Stimulated activated CD4-positive, alpha-beta T cell treated with anti-CD3 and anti-CD28 coated beads, TNF-alpha, amount 100 ng/mL, for 24 hours (primary cell): Measurements from ENCODE around the gene DPH2.

Experiments used
- DNase-seq, 3 experiments: peaks; one replicate each; pipeline ENCODE4 v3.0.0-alpha.2; 2020; ENCODE audit warnings: low read depth in 3 of 3

The DPH2 gene, protein sequence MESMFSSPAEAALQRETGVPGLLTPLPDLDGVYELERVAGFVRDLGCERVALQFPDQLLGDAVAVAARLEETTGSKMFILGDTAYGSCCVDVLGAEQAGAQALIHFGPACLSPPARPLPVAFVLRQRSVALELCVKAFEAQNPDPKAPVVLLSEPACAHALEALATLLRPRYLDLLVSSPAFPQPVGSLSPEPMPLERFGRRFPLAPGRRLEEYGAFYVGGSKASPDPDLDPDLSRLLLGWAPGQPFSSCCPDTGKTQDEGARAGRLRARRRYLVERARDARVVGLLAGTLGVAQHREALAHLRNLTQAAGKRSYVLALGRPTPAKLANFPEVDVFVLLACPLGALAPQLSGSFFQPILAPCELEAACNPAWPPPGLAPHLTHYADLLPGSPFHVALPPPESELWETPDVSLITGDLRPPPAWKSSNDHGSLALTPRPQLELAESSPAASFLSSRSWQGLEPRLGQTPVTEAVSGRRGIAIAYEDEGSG

DNA sequence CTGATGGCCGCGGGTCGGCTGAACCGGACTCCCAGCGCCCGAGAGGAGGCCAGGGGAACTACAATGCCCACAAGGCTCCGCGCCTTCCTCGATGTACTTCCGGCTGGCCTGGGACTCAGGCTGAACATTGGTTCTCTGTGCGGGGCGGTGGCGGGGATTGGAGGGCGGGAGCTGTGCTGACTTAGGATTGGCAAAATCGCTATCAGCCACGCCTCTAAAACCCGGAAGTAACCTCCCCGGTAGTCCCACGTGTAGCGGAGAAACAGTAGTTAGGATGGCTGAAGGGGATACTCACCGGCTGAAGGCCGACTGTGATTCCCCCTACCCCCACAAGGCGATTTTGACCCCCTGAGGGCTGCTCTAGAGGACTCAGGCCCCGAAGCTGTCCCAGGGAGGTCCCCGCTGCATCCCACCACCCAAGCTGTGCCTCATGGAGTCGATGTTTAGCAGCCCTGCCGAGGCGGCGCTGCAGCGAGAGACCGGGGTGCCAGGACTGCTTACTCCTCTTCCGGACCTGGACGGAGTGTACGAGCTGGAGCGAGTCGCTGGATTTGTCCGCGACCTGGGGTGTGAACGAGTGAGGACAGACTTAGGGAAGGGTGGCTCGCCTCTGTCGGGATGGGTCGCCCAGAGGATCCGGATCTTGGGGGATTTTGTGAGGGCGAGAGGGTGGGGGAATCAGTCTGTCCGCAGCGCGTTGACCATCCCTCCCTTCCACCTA lies at the start of gene DPH2:
Gene DPH2 (plus strand): TSS at position 265 of the 721 bp plus-strand sequence. CDS start 166 bp downstream, at position 431.
- DNase-seq, result peak; percentile 93 to 98 (median 96)

DNA sequence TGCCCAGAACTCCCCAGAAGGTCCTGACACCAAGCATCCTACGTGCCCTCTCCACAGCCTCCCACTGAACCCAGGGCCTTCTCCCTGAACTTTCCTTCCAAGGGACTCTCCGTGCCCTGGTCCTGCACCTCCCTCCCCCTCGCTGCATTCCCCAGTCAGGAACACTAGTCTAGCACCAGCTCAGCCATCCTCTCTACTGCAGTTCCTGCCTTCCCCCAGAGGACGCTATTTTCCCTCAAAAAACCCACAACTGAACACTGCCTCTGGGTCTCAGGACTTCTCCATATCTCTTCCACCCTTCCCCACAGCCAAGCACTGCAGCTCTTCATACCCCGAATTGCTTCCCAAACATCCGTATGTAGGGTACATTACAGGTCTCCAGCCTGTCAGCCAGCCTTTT lies 48.8 kb upstream of the DPH2 start:
- no peak for DNase-seq

DNA sequence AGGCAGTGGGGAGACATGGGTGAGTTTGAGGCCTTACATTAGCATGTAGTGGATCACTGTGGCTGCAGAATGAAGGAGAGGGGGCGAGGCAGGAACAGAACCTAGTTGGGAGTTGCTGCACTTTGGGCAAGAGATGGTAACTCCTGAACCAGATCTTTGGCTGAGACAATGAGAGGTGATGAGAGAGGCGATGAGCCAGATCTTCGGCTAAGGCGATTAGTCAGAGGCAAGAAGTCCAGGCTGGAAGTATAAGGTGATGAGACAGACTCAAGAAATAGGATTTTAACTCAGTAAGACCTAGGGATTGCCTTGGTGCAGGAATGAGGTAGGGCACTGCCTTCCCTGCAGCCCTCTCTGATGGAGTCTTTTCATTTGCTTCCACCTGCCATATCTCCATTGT lies 45.3 kb upstream of the DPH2 start:
- no peak for DNase-seq

DNA sequence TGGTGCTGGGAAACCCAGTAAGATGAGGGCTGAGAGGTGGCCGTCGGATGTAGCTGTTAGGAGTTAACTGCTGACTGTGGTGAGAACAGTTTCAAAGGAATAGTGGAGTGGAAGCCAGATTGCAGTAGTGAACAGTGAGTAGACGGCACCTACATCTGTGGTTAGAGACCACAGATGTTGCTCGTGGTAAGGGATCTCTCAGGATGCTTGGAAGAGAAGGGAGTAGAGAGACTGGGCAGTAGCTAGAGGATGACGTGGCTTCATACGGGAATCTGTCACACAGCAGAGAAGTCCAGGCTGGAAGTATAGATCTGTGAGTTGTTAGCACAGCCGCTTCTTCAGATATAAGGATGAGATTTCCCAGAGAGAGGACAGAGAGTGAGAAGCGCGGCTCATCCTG lies 44.0 kb upstream of the DPH2 start:
- DNase-seq, result no peak

DNA sequence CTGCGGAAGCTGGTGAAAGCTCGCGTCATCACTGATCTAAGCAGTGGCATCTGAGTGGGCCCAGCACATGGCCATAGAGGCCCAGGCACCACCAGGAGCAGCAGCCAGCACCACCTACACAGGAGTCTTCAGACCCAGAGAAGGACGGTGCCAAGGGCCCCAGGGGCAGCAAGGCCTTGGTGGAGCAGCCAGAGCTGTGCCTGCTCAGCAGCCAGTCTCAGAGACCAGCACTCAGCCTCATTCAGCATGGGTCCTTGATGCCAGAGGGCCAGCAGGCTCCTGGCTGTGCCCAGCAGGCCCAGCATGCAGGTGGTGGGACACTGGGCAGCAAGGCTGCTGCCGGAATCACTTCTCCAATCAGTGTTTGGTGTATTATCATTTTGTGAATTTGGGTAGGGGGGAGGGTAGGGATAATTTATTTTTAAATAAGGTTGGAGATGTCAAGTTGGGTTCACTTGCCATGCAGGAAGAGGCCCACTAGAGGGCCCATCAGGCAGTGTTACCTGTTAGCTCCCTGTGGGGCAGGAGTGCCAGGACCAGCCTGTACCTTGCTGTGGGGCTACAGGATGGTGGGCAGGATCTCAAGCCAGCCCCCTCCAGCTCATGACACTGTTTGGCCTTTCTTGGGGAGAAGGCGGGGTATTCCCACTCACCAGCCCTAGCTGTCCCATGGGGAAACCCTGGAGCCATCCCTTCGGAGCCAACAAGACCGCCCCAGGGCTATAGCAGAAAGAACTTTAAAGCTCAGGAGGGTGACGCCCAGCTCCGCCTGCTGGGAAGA lies 39.5 kb upstream of the DPH2 start:
- no peak for DNase-seq

DNA sequence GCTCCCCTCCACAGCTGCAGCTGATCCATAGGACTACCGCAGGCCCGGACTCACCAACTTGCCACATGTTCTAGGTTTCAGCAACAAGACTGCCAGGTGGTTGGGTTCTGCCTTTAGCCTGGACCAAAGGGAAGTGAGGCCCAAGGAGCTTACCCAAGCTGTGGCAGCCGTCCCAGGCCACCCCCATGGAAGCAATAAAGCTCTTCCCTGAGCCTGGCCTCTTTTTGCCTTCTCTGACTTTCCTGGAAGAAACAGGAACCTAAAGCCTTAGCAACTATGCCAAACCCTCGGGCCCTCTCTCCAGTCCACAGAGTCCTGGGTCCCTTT lies 38.9 kb upstream of the DPH2 start:
- no peak for DNase-seq

DNA sequence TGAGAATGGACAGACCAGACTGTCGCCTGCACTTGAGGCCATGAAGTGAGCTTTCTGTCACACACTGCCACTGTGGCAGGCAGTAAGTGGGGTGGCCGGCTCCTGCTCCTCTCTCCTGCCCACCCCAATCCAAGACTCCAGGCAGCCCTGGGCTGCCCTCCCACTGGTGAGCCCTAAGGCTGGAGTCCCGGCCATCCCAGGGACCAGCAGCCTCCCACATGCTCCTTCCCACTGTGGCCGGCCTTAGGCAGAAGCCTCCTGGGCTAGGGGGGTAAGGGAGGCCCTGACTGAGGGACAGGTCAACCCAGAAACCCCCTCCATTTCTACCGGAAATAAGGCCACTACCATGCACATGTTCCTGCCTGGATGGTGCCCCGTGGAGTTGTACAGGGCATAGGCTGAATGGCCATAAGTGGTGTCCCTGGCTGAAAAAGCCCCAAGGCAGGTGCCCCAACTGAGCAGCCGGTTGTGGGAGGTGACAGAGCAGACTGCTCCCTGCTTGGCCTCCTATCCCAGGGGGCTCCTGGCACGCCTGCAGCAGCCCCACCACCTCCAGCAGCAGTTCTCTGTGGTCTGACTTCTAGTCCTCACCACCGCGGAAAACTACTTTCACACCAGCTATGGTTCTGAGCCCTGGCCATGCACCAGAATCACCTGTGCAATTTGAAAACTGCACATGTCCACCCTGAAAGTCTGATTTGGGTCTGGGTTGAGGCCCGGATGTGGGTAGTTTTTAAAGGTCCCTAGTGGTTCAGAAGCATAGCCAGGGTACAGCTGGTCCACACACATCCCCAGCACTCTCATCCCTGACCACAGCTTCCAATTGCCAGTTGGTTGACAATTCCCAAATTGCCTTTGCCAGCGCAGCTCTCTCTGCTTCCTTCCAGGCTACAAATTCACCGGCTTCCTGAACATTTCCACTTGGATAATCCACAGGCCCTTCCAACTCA lies 37.8 kb upstream of the DPH2 start:
- no peak for DNase-seq

DNA sequence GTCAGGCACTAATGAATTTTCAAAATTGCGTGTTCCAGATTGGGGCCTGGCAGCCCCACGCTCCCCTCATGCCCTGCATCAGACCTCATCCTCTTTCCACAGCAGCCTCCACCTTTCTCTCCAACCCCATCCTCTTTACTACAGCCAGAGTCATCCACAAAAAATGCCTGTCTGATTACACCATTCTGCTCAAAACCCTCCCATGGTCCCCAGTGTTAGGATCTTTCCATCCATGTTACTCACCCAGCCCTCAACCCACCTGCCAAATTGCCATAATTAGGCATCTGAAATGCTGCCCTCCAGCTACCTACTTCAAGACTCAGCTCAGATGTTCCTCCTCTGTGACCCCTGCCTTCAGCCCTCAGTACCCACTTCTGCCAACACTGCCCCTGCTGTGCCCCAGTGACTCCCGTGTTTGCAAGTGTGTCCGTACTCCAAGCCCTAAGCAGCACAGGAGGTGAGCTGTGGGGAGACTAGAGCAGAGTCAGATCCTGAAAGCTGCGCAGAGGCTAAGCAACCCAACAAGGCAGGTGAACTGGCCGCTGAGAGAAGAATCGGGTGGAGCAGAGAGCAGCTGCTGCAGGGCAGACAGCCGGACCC lies 36.9 kb upstream of the DPH2 start:
- no peak for DNase-seq

DNA sequence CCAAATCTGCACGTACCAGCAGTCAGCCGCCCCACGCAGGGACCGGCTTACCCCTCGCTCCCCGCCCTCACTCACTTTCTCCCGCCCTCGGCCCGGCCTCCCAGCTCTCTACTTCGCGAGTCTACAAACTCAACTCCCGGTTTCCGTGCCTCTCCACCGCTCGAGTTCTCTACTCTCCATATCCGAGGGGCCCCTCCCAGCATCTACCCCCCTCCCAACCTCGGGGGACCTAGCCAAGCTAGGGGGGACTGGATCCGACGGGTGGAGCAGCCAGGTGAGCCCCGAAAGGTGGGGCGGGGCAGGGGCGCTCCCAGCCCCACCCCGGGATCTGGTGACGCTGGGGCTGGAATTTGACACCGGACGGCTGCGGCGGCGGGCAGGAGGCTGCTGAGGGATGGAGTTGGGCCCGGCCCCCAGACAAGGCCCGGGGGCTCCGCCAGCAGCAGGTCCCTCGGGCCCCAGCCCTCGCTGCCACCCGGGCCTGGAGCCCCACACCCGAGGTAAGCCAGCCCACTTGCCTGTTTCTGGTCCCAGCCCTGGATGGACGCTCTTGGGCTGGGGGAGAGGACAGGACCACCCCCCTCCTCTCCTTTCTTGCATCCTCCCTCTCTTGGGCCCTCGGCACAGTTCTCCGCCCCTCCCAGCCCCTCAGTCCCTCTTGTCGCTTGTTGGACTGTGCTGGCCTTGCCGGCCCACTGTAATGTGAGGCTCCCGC lies 36.3 kb upstream of the DPH2 start, which contains the start of gene ARTN:
Gene ARTN (plus strand): TSS at position 416 of the 715 bp plus-strand sequence. CDS start 1,856 bp downstream, outside the sequence.
- no peak for DNase-seq

DNA sequence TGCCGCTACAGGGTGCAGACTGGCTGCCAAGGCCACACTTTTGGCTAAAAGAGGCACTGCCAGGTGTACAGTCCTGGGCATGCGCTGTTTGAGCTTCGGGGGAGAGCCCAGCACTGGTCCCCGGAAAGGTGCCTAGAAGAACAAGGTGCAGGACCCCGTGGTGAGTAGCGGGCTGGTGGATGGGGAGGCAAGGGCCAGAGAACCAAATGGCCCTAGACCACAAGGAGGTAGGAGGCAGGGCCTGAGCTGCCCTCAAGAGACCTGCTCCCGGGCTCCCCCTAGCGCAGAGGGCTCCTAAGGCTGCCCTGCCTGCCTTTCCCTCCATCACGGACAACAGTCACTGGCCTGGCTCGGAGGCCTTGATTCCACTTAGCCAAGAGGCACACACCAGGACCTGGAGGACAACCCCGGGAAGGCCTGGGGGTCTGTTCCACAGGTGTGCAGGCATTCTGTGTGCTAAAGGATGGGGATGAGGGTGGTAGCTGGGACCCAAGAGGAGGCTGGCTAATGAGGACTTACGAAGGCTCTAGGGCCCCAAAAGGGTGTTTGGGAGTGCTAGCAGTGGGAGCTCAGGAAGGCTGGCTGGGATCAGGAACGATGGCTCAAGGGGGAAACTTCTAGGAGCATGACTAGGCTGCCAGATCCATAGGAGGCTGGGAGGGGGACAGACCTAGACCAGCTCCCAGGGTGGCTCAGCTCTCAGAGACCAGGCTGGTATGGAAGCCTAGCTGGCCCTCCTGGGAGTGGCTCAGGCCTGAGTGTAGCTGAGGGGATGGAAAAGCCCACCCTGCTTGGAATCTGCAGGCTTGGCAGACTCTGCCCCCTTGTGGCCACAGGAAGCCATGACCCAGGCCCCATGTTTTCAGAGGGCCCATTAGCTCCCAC lies 35.5 kb upstream of the DPH2 start:
- DNase-seq, result peak in 1 of 3 experiments; percentile 56

DNA sequence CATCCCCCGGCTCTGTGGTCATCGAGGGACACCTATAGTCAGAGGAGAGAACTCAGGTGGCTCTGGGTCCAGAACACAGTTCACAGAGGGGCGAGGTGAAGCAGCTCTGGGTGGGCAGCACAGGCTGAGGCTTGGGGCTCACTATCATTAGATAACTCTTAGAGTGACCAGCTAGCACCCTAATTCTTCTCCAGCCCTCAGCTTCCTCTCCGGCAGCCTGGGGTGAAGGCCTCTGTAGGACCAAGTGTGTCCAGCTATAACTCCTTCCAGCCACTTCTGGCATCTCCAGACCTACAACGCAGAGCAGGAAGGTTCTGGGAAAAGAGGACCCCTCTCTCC lies 34.9 kb upstream of the DPH2 start:
- DNase-seq, result no peak

DNA sequence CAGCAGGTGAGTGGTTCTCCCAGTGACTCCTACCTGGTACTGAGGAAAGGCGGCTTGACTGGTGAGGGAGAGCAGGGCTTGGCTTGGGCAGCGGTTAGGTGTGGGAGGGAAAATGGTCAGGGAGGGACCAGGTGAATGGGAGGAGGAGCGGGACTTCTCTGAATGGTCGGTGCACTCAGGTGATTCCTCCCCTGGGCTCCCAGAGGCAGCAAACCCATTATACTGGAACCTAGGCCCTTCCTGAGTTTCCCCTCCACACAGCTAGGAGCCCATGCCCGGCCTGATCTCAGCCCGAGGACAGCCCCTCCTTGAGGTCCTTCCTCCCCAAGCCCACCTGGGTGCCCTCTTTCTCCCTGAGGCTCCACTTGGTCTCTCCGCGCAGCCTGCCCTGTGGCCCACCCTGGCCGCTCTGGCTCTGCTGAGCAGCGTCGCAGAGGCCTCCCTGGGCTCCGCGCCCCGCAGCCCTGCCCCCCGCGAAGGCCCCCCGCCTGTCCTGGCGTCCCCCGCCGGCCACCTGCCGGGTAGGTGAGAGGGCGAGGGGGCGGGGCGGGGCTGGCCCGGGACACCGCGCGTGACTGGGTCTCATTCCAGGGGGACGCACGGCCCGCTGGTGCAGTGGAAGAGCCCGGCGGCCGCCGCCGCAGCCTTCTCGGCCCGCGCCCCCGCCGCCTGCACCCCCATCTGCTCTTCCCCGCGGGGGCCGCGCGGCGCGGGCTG lies 33.9 kb upstream of the DPH2 start:
- no peak for DNase-seq

DNA sequence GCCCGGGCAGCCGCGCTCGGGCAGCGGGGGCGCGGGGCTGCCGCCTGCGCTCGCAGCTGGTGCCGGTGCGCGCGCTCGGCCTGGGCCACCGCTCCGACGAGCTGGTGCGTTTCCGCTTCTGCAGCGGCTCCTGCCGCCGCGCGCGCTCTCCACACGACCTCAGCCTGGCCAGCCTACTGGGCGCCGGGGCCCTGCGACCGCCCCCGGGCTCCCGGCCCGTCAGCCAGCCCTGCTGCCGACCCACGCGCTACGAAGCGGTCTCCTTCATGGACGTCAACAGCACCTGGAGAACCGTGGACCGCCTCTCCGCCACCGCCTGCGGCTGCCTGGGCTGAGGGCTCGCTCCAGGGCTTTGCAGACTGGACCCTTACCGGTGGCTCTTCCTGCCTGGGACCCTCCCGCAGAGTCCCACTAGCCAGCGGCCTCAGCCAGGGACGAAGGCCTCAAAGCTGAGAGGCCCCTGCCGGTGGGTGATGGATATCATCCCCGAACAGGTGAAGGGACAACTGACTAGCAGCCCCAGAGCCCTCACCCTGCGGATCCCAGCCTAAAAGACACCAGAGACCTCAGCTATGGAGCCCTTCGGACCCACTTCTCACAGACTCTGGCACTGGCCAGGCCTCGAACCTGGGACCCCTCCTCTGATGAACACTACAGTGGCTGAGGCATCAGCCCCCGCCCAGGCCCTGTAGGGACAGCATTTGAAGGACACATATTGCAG lies 33.2 kb upstream of the DPH2 start:
- peak in 1 of 3 experiments; percentile 26 for DNase-seq

DNA sequence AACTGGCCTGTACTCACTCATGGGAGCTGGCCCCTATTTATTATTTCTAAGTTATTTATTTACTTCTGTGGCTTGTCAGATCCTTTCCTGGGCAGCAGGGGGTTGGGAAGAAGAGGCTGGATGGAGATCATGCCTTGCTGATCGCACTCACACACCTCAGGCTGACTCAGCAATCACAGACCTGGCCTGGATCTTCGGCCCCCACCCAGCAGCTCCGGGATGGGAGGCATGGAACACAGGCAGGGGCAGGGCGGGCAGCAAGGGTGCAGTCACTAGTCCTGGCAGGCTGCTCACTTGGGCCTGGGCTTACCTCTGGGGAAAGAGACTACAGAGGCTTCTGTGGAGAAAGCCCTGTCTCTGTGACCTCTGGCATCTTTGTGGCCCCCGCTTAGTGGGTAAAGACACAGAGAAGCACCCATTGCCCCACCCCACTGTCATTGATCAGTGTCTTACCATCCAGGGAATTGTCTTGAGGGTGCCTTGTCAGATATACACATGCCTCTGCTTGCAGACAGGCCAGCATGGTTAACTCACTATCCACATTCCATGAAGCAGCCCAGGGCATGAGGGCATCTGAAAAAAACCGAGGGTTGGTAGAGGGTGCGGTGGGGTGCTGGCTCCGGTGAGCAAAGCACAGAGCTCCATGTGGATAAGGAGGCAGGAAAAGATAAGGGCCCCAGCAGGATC lies 32.5 kb upstream of the DPH2 start:
- DNase-seq, result no peak

DNA sequence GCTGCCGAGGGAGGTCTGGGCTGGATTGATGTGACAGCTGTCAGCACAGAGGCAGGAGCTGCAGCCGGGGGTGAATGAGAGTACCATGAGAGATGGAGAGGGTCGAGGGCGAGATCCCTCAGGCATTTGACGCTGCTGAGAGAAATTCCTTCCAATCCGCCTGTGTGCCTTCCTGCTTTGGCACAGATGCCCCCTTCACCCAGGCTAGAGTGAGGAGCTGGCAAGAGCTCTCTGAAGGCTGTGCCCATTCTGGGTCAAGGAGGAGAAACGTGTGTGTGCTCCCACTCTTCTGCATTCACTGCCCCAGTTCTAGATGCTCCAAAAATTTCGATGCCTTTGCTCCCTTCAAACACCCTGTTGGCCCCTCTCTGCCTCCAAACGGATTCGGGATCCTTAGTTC lies 31.4 kb upstream of the DPH2 start:
- DNase-seq, result no peak

DNA sequence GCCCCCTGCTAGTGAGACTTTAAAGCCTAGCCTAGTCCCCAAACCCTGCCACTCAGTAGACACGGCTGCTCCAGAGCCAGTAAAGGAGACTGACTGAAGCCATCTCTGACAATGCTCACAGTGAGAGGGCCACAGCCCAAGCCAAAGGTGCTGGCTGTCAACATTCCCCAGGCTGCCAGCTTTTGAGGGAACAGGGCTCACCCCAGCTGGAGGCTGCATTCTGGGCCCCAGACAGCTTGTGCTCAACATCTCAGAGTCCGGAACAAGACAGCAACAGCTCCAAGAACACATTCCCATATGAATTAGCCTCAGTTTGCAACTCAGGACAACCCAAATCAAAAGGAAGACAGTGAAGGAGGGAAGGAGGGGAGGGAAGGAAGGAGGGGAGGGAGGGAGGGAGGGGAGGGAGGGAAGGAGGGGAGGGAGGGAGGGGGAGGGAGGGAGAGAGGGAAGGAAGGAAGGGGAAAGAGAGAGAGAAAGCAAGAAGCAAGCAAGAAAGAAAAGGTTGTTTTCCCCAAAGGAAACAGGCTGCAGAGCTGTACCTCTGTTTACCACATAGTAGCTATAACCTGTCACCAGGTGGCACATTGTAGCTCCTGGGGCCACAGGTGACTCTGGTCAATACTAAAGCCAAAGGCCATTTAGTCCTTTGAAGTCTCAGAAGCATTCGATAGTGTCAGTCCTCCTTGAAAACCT lies 30.8 kb upstream of the DPH2 start:
- DNase-seq, result no peak

DNA sequence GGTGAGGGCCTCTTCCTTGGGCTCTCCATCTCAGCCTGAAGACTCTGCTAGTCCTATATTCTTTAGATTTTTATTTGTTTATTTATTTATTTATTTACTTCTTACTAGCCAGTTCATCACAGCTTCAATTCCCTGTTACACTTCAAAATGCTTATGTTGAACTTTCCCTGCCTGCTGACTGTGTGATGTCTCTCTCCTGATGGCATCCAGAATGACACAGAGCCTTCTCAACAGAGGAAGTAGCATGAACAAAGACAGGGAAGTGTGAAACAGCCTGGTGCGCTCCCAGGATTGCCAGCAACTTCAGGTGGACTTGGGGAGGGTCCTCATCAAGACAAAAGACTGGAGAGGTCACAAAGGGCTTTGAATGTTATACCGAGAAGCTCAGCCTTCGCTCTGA lies 27.4 kb upstream of the DPH2 start:
- DNase-seq, result no peak
